Sigmoid colon (tissue), 7 donors: ENCODE data around the gene RIPK4. TPM values are rescaled to one million over a fixed set of nuclear protein-coding genes. Genes with fewer than 3 reads are reported as not detected.

Source experiments
- DNase-seq: peaks from one replicate; pipeline ENCODE4 v3.0.0-alpha.2; 2019
- H3K27ac ChIP-seq, 4 donors: fragments of 200-600 bp; sonication (generic); one replicate each; pipeline ENCODE4 v1.5.1; 2016 to 2019; ENCODE audit warnings: mild to moderate bottlenecking in 1 of 4
- H3K27me3 ChIP-seq, 3 donors: fragments of 200-600 bp; sonication (generic); one replicate each; pipeline ENCODE4 v1.5.1; 2019; ENCODE audit warnings: mild to moderate bottlenecking in 1 of 3
- H3K36me3 ChIP-seq, 4 donors: fragments of 200-600 bp; sonication (generic); one replicate each; pipeline ENCODE4 v1.5.1; 2016 to 2019
- H3K4me1 ChIP-seq, 4 donors: fragments of 200-600 bp; sonication (generic); one replicate each; pipeline ENCODE4 v1.5.1; 2017 to 2019
- H3K4me3 ChIP-seq, 4 donors: fragments of 200-600 bp; sonication (generic); one replicate each; pipeline ENCODE4 v1.5.1; 2017 to 2019; ENCODE audit warnings: mild to moderate bottlenecking in 2 of 4, moderate library complexity in 1 of 4
- H3K9me3 ChIP-seq, 4 donors: fragments of 200-600 bp in 3 of 4; sonication (generic) in 3 of 4; one replicate each; pipeline versions ENCODE4 v1.5.1 to v1.6.1; 2013 to 2019
- EP300 ChIP-seq, 4 donors: sonication (generic); formaldehyde crosslinking; IDR thresholded peaks; one replicate each; pipeline ENCODE4 v1.6.1; 2017; ENCODE audit warnings: antibody characterized with exemption in 4 of 4
- POLR2A ChIP-seq, 2 donors: fragments of 450-650 bp; IDR thresholded peaks; one replicate each; pipeline ENCODE4 v1.6.1; 2016; ENCODE audit warnings: antibody characterized with exemption in 2 of 2, mild to moderate bottlenecking in 2 of 2, moderate library complexity in 2 of 2
- POLR2AphosphoS5 ChIP-seq, 4 donors: sonication (generic); formaldehyde crosslinking; IDR thresholded peaks; one replicate each; pipeline ENCODE4 v1.6.1; 2017; ENCODE audit warnings: antibody characterized with exemption in 4 of 4
- WGBS, 2 donors: extraction: QIAGEN DNeasy Blood & Tissue Kit; methylation state at CpG; one replicate each; pipeline ENCODE4 v1.1.7; 2013; 5-methylcytosine and 5-hydroxymethylcytosine counted together
- intact Hi-C: fragments of 100-400 bp; cut with DNase I; formaldehyde crosslinking; loops from one replicate; pipeline ENCODE4 v1.15.1; 2023
- polyA plus RNA-seq, 3 donors: library from polyadenylated mRNA; stranded (reverse); fragments of 200-250 nt; gene quantifications; one replicate each; pipeline ENCODE4 v1.2.3, GENCODE V29; 2013
- total RNA-seq, 4 donors: library from RNA; depleted of rRNA; stranded (reverse); fragments of >200 nt; gene quantifications; one replicate each; pipeline ENCODE4 v1.1.0, GENCODE V29; 2016
- TF ChIP-seq, protein P1 (sequence below), 4 experiments: fragments of 450-650 bp in 3 of 4; fragments of 200-600 bp in 1 of 4; IDR thresholded peaks; one replicate each; pipeline ENCODE4 v1.5.1; 2016 to 2019; ENCODE audit warnings: antibody characterized with exemption in 4 of 4, mild to moderate bottlenecking in 3 of 4, moderate library complexity in 2 of 4
- donor health status: healthy with polysubstance abuse.
- donor health status: Bipolar disorder and iron deficiency.
- donor health status: healthy.

The RIPK4 gene
- total and polyA plus RNA-seq, 7 donors: under 0.01 to 7.8 (median 0.54) TPM

DNA sequence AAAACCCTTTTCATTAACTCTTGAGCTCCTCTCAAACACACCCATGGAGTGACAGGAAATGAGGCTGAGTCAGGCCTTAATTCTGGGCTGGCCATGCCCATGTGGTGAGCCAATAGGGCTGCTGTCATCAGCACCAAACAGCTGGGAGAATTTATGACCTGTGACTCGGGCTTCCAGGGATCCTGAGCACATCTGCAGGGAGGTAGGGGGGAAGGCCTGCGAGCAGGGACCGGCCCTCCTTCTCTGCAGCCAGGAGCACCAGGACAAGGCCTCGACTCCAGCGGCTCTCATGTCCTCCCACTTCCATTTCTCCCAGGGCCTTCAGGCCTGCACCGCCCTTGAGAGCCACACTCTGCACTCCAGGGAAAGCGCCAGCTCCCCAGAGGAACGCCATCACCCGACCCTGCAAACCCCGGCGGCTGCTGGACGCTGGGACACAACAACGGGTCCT is 14.6 kb downstream of the RIPK4 start:
- TF ChIP-seq POLR2AphosphoS5 (IDR thresholded peaks at IDR 0.05) (no peak), EP300 (IDR thresholded peaks at IDR 0.05) (no peak), POLR2A (IDR thresholded peaks at IDR 0.05) (no peak)
- TF ChIP-seq, protein P1, sequence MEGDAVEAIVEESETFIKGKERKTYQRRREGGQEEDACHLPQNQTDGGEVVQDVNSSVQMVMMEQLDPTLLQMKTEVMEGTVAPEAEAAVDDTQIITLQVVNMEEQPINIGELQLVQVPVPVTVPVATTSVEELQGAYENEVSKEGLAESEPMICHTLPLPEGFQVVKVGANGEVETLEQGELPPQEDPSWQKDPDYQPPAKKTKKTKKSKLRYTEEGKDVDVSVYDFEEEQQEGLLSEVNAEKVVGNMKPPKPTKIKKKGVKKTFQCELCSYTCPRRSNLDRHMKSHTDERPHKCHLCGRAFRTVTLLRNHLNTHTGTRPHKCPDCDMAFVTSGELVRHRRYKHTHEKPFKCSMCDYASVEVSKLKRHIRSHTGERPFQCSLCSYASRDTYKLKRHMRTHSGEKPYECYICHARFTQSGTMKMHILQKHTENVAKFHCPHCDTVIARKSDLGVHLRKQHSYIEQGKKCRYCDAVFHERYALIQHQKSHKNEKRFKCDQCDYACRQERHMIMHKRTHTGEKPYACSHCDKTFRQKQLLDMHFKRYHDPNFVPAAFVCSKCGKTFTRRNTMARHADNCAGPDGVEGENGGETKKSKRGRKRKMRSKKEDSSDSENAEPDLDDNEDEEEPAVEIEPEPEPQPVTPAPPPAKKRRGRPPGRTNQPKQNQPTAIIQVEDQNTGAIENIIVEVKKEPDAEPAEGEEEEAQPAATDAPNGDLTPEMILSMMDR (IDR thresholded peaks at IDR 0.05): no peak
- Histone ChIP-seq H3K9me3 (no peaks in the 10 kb centered on the region), H3K4me1 (no peaks in the 10 kb centered on the region), H3K27me3 (no peaks in the 10 kb centered on the region), H3K4me3 (no peak overlapping the region), H3K27ac (no peak overlapping the region), H3K36me3 (no peaks in the 10 kb centered on the region)
- intact Hi-C loops: no loop called here
- no peak for DNase-seq
- 79 to 84% methylated on average over 13 of the region's 13 CpGs for WGBS, 2 donors

DNA sequence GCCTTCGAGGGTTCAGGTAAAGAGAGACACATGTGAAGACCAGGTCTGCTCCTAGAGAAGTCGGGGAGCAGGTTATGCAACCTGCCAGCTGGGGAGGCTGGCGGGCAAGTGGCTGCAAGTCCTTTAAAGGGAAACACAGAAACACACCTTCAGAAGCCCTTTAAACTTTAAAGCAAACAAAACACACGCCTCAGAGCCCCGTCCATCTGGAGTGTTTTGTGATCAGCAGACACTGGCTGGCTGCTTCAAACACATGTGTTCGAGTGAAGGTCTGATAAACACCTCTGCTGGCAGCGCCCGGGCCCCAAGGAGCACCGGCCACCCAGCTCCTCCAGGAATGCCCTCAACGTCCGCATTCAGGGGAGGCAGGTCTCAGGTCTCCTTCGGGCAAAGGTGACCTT is 15.2 kb downstream of the RIPK4 start:
- H3K4me3 ChIP-seq: no peak overlapping the region
- intact Hi-C loops: no loop called here
- 33 to 60% methylated on average over 12 of the region's 12 CpGs for WGBS, 2 donors
- H3K36me3 ChIP-seq: no peaks in the 10 kb centered on the region
- TF ChIP-seq POLR2AphosphoS5 (IDR thresholded peaks at IDR 0.05) (no peak), POLR2A (IDR thresholded peaks at IDR 0.05) (no peak)
- H3K9me3 ChIP-seq: no peaks in the 10 kb centered on the region
- H3K27ac ChIP-seq: no peak overlapping the region
- H3K4me1 ChIP-seq: no peaks in the 10 kb centered on the region
- no peak for DNase-seq
- no peaks in the 10 kb centered on the region for H3K27me3 ChIP-seq

DNA sequence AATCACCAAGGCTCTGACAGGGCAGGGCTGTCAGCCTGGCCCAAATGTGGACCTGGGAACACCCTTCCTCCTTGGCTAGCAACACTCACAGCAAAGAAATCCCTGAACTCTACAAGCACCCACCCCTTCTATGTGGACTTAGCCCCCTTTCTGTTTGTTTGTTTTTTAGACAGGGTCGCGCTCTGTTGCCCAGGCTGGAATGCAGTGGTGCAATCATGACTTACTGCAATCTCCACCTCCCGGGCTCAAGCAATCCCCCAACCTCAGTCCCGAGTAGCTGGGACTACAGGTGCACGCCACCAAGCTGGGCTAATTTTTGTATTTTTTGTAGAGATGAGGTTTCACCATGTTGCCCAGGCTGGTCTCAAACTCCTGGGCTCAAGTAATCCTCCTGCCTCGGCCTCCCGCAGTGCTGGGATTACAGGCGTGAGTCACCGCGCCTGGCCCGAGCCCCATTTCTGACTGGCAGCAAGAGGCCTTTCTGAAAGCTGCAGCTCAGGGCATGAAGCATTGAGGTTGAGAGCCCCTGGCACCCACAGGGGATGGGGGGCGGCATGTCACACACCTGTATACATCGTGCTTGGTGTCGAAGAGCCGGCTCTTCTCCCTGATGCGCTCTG is 16.2 kb downstream of the RIPK4 start:
- no peaks in the 10 kb centered on the region for H3K4me1 ChIP-seq
- H3K9me3 ChIP-seq: no peaks in the 10 kb centered on the region
- no peaks in the 10 kb centered on the region for H3K36me3 ChIP-seq
- no peaks in the 10 kb centered on the region for H3K27me3 ChIP-seq
- 93 to 96% methylated on average over 16 of the region's 16 CpGs for WGBS, 2 donors
- no peak overlapping the region for H3K4me3 ChIP-seq
- intact Hi-C loops: no loop called here
- TF ChIP-seq EP300 (IDR thresholded peaks at IDR 0.05) (no peak), POLR2AphosphoS5 (IDR thresholded peaks at IDR 0.05) (no peak), POLR2A (IDR thresholded peaks at IDR 0.05) (no peak)
- TF ChIP-seq, protein P1 (IDR thresholded peaks at IDR 0.05): no peak
- H3K27ac ChIP-seq: no peak overlapping the region
- no peak for DNase-seq

DNA sequence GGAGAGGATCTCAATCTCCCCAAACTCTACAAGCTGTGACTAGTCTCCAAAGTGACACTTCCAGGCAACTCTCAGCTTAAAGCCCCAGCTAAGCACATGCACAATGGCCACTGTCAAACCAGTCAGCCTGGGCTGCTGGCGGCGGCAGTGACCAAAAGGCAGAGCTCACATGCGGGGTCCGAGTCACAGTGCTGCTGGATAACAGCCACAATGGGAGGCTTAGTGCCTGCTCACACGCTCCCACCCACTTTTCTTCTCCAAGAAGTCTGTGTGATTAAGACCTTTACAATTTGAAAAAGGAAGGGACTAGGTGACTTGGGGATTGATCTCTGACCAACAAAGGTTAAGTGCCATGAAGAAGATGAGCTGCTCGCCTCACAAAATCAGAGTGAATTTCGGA is 16.8 kb downstream of the RIPK4 start:
- Histone ChIP-seq H3K4me1 (no peaks in the 10 kb centered on the region), H3K27ac (no peak overlapping the region), H3K36me3 (no peaks in the 10 kb centered on the region), H3K4me3 (no peak overlapping the region), H3K9me3 (no peaks in the 10 kb centered on the region), H3K27me3 (no peaks in the 10 kb centered on the region)
- 86 to 93% methylated on average over 7 of the region's 7 CpGs for WGBS, 2 donors
- TF ChIP-seq POLR2AphosphoS5 (IDR thresholded peaks at IDR 0.05) (no peak), EP300 (IDR thresholded peaks at IDR 0.05) (no peak), POLR2A (IDR thresholded peaks at IDR 0.05) (no peak)
- TF ChIP-seq, protein P1 (IDR thresholded peaks at IDR 0.05): no peak
- intact Hi-C loops: no loop called here
- no peak for DNase-seq

DNA sequence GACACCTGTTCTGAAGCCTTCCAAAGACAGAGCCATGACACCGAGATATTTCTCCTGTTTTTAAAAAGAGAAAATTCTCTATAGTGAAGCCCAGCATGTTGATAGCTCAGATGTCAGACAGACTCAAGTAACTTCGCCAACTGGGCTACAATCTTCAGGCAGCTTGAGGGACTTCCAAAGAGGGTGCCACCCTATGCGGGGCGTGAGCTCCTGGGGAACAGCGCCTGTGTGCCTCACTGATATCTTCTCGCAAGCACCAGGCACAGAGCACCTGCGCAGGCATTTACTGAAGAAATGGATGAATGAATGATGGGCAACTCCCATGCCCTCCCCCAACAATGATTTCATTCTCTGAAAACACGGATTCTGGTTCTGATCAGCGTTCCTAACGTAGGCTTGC is 17.6 kb downstream of the RIPK4 start:
- DNase-seq: no peak
- H3K27me3 ChIP-seq: no peaks in the 10 kb centered on the region
- WGBS, 2 donors: 95 to 97% methylated on average over 10 of the region's 10 CpGs
- no peak for TF ChIP-seq POLR2A (IDR thresholded peaks at IDR 0.05)
- no peak for TF ChIP-seq POLR2AphosphoS5 (IDR thresholded peaks at IDR 0.05)
- no peak for TF ChIP-seq EP300 (IDR thresholded peaks at IDR 0.05)
- TF ChIP-seq, protein P1 (IDR thresholded peaks at IDR 0.05): no peak
- no peak overlapping the region for H3K4me3 ChIP-seq
- H3K27ac ChIP-seq: no peak overlapping the region
- H3K36me3 ChIP-seq: no peaks in the 10 kb centered on the region
- H3K9me3 ChIP-seq: no peaks in the 10 kb centered on the region
- H3K4me1 ChIP-seq: peaks cover 0 to 5% (median 2%) of the 10 kb centered on the region in 4 donors
- intact Hi-C loops: no loop called here
